Muscle of arm (tissue), 12 donors: ENCODE measurements around the gene POU3F1. TPM values are rescaled to one million over a fixed set of nuclear protein-coding genes. Genes with fewer than 3 reads are reported as not detected.
"Not testable (repeated sequence)": the region's sequence is repeated elsewhere in the genome, so short reads cannot be mapped to it uniquely, and the experiment has no call there.

Experiments
- DNase-seq: peaks from one replicate; pipeline ENCODE4 v3.0.0-alpha.2; 2013
- polyA plus RNA-seq, 12 donors: library from polyadenylated mRNA; unstranded; fragments of 120-200 nt; gene quantifications; one replicate each; pipeline ENCODE4 v1.2.1, GENCODE V29; 2013; ENCODE audit not compliant: insufficient read length in 12 of 12

The POU3F1 gene
- polyA plus RNA-seq, 12 donors, result 0.31 to 3.3 (median 0.72) TPM; not detected in 2

DNA sequence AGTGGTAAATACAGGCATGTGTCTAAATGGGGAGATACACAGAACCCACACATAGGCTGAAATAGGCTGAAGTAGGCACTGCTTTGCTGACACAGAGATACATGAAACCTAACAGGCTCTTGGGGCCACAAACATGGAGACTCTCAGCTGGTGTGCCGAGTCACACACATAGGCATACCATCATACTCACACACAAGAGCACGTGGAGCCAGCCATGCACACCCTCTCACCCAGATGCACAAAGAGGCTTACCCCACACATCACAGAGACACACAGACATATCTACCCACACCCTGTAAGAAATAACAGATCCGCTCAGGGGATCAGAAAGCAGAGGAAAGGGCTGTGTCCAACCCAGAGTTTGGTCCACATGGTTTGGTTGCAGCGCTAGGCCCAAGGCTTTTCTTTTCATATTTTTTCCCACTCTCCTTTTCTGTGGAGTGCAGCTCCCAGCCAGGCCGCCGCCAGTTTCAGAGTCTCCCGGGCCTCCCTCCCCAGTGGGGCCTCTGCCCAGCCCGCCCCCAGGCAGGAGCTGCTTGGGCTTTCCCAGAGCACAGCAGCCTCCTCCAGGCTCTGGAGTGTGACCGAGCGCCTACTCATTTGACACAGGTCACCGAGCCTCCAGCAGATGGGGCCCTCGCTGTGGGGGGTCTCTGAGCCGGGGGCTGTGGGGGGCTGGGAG is 3.9 kb upstream of the POU3F1 start:
- DNase-seq, result no peak

DNA sequence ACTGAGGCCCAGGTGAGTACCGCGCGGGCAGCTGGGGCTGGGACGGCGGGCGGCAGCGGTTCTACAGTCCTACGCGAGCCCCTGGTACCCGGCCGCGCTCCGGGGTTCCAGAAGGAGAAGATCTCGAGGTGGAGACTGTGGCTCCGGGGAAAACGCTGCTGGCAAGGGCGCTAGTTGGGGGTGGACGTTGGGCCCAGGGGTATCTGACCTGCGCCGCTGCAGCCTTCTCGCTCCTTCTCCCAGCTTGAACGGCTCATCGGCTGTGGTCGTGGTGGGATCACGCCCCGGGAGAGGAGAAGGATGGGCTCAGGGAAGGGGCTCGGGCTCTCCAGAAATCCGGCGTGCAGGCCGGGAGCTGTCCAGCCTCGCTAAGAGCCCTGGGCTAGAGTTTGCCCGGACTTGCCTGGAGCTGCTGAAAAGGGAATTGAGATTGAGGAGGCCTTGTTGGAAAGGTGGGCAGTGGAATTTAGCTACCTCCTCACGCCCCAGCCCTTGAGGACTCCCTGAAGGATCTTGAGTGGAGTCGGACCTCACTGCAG is 1.1 kb upstream of the POU3F1 start:
- no peak for DNase-seq

DNA sequence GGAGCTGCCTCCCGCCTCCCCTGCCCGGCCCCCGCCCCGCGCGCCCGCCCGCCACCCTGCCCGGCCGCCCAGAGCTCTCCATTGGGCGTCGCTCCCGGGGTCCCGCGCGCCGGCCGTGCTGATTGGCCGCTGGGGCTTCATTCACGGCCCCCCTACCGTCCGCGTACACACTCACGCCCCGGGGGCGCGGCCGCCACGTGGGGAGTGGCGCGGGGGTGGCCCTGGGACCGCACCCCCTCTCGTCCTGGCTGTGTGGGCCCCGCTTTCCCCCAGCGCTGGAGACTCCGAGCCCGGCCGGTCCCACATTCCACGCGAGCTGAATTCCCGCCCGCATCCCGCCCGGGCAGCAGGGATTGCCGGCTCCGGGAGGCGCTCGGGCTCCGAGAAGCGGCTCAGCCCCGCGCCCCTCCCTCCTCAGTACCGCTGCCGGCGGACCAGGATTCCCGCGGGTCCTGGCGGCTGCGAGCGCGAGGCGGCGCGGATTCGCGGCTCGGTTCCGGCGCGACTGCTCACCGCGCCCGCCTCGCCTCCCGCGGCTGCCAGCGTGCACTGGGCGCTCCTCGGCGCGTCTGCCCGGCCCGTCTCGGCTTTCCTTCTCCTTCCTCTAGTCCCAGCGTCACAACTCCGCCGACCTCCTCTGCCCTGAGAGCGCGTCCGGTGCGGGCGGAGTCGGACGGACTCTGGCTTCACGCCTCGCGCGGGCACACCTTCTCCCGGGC is 450 bp upstream of the POU3F1 start:
- DNase-seq, result peak; percentile 73

DNA sequence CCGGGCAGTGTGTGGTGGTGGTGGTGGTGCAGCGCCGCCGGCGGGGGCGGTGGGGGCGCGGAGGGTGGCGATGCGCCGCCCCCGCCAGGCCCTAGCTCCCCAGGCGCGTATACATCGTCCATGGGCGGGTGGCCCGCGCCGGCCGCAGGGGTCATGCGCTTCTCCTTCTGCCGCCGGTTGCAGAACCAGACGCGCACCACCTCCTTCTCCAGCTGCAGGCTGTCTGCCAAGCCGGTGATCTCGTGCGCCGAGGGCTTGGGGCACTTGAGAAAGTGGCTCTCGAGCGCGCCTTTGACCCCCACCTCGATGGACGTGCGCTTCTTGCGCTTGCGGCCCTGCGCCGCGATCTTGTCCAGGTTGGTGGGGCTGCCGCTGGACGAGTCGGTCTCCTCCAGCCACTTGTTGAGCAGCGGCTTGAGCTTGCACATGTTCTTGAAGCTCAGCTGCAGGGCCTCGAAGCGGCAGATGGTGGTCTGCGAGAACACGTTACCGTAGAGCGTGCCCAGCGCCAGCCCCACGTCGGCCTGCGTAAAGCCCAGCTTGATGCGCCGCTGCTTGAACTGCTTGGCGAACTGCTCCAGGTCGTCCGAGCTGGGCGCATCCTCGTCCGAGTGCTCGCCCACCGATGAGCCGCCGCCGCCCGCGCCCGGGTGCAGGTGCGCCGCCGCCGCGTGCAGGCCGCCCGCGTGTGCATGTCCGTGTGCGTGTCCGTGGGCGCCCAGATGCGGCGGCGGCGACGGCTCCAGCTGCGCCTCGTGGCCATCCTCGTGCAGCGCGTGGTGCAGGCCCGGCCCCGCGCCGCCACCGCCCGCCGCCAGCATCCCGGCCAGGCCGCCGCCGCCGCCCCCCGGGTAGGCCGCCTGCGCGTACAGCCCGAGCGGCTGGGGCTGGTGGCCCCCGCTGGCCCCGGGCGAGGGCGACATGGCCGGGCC is 926 bp downstream of the POU3F1 start:
- no peak for DNase-seq

DNA sequence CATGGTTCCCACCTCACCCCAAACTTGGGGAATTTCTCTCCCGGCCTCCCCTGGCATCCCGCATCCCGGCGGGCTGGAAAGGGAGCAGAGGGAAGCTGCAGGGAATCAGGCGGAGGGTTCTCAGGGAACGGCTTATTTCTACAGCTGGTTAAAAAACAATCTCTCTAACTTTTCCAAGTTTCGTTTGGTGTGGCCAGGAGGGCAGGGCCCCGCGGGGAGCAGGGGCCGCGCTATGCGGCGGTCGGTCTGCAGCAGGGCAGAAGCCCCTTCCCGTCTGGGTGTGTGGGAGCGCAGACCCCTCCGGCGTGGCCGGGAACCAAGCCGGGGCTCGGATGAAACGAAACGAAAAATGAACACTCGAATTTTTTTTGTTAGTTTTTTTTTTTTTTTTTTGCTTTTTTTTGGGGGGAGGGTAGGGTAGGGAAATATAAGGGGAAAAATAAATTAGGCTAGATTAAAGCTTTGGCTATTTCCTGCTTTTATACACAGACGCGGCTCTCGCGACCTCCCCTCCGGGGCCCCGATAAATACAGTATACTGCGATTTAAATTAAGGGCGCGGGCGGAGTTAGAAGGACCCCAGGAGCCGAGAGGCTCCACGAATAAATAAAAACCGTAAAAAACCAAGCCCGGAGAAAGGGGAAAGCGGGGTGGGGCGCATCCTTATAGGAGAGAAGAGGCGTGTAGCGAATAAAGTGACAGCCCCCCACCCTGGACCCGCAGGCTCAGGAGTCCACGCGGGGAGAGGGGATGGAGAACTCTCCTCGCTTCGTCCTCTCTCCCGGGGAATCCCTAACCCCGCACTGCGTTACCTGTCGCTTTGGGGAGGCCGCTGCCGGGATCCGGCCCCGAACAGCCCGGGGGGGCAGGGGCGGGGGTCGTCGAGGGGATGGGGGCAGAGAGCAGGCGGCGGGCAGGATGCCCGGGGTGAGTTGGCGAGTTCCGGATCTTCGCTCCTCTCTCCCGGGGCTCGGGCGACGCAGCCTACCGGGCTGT is 2.1 kb downstream of the POU3F1 start:
- no peak for DNase-seq

DNA sequence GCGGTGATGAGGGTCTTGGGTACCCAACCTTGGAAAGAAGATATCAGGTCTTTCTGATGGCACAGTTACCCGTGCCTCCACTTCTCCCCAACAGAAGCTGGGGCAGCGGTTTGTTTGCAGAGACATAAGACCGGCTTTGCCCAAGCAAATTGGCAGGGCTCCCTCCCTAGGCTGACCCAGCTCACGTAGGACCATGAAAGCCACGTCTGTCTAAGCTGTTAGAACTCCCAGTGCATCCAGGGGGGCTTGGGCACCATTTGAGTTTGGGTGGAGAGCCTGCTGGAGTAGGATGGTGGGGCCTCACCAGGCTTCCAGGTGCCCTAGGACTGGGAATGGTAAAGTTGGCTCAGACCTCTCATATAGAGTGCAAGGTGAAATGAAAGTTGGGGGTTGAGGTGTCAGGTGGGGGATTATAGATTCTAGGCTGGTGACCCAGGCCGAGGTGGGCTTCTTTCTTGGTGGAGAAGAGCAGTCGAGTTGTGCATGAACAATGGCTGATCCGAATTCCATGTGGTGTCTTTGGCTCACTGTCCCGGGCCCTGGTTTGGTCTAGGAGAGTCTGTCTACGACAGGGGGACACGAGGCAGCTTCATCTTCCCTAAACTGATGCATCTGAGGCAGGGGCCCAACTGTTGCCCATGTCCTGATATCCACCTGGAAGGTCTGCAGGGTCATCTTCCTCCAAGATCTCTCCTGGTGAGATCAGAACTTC is 3.4 kb downstream of the POU3F1 start:
- no peak for DNase-seq

DNA sequence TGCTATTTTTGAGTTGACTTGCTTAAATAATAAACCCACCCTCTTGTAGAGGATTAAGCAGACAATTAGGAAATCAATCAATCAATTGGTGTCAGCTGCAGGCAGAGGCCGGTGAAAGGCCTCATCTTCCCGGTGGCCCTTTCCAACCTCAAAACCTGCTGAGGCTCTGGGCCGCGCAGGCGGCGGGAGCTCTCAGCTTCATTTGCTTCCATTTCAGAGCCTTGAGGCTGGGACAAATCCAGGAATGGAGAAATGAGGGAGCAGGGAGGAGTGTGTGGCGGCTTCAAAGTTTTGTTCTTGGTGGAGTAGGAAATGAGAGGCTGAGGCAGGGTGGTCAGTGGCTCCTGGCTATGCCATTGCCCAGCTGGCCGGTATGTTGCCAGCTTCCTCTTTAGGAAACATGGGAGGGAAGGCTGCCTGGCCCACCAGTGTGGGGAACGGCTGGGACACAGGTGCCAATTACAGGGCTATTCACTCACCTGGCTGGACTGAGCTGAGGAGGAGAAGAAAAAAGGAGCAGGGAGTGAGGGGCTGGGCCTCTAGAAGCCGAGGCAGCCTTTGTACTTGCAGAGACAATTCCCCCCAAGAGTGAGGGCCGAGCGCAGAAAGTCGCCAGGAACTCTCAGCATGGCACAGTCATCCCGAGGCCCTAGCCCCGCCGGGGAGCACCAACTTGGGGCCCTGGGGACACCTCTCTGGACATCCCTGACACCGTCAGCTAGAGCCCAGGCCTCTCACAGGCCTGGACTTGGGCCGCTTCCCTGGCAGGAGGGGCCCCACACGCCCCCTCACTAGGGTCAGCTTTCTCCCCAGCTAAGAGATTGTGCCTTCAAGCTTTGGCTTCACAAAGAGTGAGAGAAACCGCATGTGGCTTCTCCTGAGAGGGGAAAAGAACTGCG is 4.4 kb downstream of the POU3F1 start:
- no peak for DNase-seq

DNA sequence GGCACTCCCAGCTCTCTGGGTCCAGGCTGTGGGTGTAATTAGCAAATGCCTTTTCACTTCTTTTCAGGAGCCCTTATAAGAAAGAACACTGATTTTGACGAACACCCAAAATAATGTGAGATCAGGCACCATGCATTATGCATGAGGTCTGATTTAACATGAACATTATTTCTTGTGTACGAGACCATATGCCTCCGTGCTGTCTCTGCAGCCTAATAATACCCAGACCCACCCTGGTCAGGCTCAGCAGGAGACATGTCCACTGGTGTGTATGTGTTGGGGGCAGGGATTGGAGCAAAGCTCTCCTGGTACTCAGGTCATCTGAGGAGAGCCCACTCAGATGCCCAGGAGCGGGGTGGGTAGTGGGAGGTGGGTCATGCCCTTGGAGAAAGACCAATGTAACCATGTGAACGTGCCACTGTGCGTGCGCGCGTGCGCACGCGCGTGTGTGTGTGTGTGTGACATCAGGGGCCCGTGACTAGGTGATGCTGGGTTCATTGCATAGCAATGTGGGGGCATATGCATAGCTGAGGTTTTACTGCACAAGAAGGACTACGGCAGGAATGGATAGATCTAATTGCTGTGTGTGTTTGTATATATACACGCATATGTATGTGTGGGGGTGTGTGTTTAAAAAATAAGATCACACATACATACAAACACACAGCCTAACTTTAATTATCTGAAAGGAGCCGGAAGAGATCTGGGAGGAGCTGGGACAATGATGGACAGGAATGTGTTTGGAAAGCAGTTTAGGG is 7.1 kb downstream of the POU3F1 start:
- no peak for DNase-seq

DNA sequence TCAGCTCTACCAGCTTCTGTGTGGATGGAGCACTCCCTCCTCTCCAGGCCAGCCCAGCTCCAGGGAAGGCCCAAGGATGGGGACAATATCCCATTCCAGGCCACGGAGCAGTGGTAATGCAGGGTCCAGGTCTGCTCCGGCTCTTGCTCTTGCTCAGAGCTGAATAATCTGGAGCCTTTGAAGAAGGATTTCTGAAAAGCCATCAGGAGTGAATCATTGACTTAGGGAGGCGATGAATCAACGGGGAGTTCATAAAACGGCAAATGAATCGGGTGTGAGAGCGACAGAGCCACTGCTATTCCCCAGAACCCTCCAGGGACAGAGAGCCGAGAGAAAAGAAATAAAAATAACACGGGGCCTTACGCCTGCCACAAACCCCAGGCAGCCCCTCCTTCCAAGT is 7.7 kb downstream of the POU3F1 start:
- no peak for DNase-seq

DNA sequence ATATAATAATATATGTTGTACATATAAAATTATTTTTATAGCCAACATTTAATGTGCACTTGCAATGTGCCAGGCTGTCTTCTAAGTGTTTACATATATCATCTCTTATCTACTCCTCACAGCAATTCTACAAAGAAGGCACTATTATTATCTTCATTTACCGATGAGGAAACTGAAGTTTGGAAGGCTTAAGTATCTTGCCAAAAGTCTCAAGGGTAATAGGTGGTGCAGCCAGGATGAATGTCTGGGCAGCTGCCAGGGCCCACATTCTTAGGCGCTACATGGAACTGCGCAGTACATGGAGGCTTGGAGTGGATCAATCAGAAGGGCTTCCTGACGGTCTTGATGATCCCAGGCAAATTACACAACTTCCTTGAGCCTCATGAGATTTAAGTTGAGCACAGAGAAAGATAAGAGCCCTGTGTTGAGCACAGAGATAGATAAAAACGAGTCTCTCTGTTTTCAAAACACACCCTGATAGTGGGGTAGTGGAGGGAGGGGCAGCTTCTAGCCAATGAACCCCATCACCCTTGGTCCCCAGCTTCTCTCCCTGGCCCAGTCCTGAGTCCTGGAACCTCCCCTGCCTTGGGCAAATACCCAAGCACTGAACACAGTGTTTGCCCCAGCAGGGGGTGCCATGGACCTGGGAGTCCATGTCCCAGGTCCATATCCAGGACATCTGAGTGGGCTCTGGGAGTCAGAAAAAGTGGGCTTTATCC is 9.2 kb downstream of the POU3F1 start:
- no peak for DNase-seq

DNA sequence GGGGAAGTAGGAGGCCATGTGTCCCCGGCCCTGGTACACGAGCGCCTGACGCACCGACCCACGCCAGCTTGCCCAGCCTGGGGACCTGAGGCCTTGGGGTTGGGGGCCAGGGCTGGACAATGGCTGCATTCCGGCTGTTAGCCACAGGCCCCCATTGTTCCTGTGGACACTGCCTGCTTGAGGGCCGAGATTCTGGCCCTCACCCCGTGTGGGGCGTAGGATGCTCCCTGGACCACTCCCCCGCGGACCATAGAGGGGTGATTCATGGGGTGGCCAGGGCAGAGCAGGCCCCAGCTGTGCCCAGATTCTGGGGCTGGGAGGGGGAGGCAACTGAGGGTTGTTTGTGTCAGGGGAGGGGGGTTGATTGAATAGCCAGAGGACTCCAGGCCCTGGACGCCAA is 11.7 kb downstream of the POU3F1 start:
- no peak for DNase-seq

DNA sequence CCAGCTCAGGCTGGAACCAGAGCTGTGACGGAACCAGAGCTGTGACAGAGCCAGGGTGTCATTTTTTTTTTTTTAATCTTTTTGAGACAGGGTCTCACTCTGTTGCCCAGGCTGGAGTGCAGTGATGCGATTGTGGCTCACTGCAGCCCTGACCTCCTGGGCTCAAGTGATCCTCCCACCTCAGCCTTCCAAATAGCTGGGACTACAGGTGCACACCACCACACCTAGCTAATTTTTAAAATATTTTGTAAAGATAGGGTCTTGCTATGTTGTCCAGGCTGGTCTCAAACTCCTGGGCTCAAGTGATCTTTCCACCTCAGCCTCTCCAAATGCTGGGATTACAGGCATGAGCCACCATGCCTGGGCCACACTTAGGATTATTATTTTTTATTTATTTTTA is 13.6 kb downstream of the POU3F1 start:
- DNase-seq, result not testable (repeated sequence)

DNA sequence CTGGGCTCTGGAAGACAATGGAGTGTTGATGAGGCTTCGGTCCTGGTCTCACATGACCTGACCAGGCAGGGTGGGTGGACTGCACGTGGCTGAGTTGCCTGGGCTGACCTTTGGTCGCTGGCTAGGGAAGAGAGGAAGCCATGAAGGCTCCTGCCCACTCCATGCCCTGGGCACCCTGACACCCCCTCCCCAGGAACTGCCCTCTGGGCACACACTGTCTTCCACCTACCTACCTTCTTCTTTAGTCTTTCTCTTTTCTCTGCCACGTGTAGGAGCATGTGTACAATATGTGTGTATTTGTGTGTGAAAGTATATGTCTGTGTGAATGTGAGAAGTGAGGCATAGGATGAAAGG is 15.1 kb downstream of the POU3F1 start:
- no peak for DNase-seq

DNA sequence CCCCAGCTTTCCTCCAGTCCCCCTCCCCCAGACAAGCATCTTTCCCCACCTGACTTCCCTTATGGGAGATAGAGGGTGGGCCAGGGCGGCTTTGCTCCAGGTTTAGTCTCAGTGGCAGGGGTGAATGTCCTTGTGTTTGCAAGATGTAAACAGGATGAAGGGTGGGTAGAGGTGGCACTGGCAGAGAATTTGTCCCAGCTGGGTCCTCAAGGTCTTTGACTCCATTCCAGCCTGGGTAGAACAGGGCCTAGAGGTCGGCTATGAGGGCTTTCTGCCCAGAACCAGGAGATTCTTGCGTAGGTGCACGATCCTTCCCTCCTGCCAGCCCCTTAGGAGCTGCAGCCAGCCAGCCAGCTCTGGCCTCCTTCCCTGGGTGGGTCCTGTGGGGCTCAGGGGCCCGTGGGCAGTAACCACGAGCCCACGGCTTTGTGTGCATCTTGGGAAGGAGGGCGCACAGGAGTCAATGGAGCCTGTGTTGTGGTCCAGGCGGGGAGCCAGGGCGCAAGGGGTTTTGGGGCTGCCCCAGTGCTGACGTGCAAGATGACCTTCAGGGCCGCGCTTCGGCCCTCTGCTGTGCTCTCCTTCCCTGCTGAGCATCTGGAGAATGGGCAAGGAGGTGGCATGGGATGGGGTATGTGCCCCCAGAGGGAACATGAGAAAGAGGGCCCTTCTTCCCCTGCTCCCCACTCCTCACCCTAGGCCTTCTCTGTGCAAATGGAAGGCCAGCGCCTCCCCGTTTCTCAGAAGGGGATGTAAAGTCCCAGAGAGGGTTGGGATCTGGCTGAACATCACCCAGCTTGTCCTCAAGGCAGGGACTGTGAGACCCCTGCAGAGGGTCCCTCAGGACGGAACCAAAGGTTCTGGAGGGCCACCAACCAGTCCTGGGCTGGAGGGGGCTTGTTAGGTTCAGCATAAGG is 15.7 kb downstream of the POU3F1 start:
- DNase-seq, result no peak

DNA sequence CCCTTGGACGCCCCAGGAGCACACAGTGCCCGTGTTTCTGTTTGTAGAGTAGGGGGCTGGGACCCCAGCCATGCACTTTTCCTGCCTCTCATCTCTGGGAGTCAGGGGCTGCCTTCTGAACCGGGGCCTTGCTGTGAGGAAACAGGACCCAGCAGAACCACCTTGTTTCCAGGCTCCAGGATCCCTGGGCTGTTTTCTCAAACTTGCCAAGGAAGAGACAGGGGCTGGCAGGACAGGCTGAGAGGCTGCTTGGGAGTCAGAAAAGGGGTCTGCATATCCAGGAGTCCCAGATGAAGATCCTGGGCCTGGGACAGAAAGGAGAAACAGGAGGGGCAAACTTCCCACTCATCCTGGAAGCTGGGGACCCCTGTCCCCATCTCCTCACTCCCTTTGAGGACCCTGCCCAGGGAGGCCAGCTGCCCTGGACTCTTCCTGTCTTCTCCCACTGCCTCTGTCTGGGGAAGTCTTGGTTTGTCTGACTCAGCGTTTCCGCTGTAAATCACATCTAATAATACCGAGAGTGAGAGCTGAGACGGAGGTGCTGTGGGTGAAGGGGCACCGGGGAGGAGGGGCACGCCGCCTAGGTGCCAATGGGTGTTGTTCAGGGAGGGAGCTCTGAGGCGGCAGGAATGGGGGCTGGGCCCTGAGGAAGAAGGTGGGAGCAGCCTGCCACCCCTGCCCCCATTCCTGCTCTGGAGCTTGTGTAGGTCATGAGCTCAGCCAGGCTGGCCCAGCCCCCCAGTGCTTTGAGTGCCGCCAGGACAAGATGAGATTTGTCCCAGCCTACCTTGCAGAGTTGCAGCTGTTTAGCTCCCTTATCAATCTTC is 16.7 kb downstream of the POU3F1 start:
- no peak for DNase-seq
